Measurements from ENCODE around the gene TREM1.
"Not testable (repeated sequence)": the region's sequence is repeated elsewhere in the genome, so short reads cannot be mapped to it uniquely, and the experiment has no call there.

TREM1 gene

DNA sequence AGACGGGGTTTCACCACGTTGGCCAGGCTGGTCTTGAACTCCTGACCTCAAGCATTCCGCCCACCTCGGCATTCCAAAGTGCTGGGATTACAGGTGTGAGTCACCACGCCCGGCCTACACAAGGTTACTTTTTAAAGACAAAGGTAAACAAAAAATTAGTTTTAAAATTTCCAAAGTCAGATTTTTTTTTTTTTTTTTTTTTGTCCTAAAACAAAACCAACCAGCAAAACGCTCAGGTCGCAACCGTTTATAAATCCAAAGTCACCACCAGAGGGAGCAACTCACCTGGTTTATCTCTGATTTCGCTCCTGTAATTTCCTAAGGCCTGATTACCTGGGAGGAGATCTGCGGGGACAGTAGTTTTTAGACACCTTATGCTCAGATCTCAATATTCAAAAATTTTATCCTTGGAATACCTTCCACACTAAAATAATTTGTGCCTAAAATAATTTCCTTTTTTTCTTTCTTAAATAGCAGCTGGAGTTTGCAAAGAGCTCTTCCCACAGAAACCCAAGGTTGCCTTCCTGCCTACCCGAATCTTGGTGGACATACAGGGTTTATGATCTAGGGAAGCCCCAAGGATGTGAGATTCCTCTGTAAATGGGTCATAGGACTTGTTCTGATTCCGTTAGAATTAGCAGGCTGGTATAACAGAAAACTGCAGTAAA, 19.8 kb upstream of the TREM1 start:
- no peaks in the 10 kb centered on the region for H3K36me3 ChIP-seq (replicated peaks)
- H3K27me3 ChIP-seq (replicated peaks) = peaks cover 5% of the 10 kb centered on the region
- TF ChIP-seq, protein P1, sequence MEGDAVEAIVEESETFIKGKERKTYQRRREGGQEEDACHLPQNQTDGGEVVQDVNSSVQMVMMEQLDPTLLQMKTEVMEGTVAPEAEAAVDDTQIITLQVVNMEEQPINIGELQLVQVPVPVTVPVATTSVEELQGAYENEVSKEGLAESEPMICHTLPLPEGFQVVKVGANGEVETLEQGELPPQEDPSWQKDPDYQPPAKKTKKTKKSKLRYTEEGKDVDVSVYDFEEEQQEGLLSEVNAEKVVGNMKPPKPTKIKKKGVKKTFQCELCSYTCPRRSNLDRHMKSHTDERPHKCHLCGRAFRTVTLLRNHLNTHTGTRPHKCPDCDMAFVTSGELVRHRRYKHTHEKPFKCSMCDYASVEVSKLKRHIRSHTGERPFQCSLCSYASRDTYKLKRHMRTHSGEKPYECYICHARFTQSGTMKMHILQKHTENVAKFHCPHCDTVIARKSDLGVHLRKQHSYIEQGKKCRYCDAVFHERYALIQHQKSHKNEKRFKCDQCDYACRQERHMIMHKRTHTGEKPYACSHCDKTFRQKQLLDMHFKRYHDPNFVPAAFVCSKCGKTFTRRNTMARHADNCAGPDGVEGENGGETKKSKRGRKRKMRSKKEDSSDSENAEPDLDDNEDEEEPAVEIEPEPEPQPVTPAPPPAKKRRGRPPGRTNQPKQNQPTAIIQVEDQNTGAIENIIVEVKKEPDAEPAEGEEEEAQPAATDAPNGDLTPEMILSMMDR (IDR thresholded peaks at IDR 0.05; ENCODE audit: low read depth, low read length, missing control alignments) = peak; percentile 72
- DNase-seq = peak; percentile 23
- in situ Hi-C loops (cut with HindIII; ENCODE audit: low pct_ligation_motif_present, low sequenced_read_pairs) = no loop called here
- no peak overlapping the region for H3K4me3 ChIP-seq (ENCODE audit: low read depth, low read length)
- no peak overlapping the region for H3K27ac ChIP-seq

DNA sequence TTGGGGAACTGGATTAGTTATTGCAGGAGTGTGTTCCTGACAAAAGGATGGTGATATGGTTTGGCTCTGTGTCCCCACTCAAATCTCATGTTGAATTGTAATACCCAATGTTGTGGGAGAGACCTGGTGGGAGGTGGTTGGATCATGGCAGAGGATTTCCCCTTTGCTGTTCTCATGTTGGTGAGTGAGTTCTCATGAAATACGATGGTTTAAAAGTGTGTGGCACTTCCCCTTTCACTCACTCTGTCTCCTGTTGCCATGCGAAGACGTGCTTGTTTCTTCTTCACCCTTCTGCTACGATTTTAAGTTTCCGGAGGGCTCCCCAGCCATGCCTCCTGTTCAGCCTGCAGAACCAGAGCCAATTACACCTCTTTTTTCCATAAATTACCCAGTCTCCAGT, 16.2 kb upstream of the TREM1 start:
- in situ Hi-C loops (cut with HindIII; ENCODE audit: low pct_ligation_motif_present, low sequenced_read_pairs) = no loop called here
- Histone ChIP-seq H3K27ac (no peak overlapping the region), H3K36me3 (replicated peaks) (no peaks in the 10 kb centered on the region), H3K27me3 (replicated peaks) (peaks cover 4% of the 10 kb centered on the region), H3K4me3 (ENCODE audit: low read depth, low read length) (no peak overlapping the region)
- TF ChIP-seq, protein P1 (IDR thresholded peaks at IDR 0.05; ENCODE audit: low read depth, low read length, missing control alignments) = no peak
- no peak for DNase-seq

DNA sequence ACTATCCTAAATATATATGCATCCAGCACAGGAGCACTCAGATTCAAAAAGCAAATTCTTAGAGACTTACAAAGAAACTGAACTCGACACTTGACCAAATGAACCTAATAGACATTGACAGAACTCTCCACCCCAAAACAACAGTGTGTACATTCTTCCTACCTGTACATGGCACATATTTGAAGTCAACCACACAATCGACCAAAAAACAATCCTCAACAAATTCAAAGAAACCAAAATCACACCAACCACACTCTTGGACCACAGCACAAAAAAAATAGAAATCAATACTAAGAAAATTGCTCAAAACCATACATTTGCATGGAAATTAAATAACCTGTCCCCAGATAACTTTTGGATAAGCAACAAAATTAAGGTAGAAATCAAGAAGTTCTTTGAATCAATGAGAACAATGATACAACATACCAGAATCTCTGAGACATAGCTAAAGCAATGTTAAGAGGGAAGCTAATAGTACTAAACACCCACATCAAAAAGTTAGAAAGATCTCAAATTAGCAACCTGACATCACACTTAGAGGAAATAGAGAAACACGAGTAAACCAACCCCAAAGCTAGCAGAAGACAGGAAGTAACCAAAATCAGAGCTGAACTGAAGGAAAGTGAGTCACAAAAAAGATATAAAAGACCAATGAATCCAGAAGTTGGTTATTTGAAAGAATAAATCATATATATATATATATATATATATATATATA, 12.5 kb upstream of the TREM1 start:
- in situ Hi-C loops (cut with HindIII; ENCODE audit: low pct_ligation_motif_present, low sequenced_read_pairs) = no loop called here
- Histone ChIP-seq H3K36me3 (replicated peaks) (no peaks in the 10 kb centered on the region), H3K27ac (no peak overlapping the region), H3K27me3 (replicated peaks) (peaks cover under 1% of the 10 kb centered on the region), H3K4me3 (ENCODE audit: low read depth, low read length) (no peak overlapping the region)
- no peak for DNase-seq
- TF ChIP-seq, protein P1 (IDR thresholded peaks at IDR 0.05; ENCODE audit: low read depth, low read length, missing control alignments) = no peak

DNA sequence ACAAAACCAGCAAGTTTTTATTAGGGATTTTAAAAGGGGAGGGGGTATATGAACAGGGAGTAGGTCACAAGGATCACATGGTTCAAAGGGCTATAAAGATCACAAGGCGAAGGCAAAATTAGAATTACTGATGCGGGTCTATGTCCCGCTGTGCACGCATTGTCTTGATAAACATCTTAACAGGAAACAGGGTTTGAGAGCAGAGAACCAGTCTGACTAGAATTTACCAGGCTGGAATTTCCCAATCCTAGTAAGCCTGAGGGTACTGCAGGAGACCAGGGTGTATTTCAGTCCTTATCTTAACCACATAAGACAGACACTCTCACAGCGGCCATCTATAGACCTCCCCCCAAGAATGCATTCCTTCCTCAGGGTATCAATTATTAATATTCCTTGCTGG, 10.8 kb upstream of the TREM1 start:
- H3K27ac ChIP-seq; H3K36me3 ChIP-seq (replicated peaks); H3K27me3 ChIP-seq (replicated peaks); in situ Hi-C loops (cut with HindIII; ENCODE audit: low pct_ligation_motif_present, low sequenced_read_pairs); DNase-seq; H3K4me3 ChIP-seq (ENCODE audit: low read depth, low read length): not testable (repeated sequence)

DNA sequence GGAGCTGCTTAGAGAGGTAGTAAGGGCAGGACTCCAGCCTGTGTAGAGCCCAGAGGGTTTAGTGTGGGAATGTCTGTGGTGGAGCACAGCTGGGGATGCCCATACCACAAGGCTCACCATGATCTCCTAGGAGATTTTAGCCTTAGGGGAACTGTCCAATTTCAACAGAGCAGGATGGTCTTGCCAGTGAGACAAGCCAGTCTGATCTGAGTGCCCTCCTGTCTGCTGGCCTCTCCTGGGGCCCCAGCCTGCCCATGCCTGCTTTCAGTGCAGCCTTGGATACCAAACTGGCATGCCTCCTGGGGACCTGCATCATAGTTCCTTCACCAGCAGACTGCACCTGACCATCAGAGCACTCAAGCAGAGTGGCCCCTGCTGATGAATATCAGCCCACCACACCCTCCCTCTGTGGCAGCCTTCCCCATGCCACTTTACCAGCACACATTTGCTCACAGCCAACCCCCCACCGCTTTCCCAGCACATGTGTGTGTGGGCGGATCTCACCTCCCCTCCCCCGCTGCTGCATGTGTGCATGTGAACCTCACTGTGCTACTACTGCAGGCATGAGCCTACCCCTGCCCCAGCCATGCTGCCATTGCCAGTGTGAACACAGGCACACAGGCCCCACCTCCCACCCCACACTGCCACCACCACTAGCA, 7.9 kb upstream of the TREM1 start:
- peaks cover 3% of the 10 kb centered on the region for H3K27me3 ChIP-seq (replicated peaks)
- TF ChIP-seq, protein P1 (IDR thresholded peaks at IDR 0.05; ENCODE audit: low read depth, low read length, missing control alignments) = no peak
- H3K4me3 ChIP-seq (ENCODE audit: low read depth, low read length) = no peak overlapping the region
- no peak for DNase-seq
- H3K27ac ChIP-seq = no peak overlapping the region
- H3K36me3 ChIP-seq (replicated peaks) = no peaks in the 10 kb centered on the region
- in situ Hi-C loops (cut with HindIII; ENCODE audit: low pct_ligation_motif_present, low sequenced_read_pairs) = no loop called here

DNA sequence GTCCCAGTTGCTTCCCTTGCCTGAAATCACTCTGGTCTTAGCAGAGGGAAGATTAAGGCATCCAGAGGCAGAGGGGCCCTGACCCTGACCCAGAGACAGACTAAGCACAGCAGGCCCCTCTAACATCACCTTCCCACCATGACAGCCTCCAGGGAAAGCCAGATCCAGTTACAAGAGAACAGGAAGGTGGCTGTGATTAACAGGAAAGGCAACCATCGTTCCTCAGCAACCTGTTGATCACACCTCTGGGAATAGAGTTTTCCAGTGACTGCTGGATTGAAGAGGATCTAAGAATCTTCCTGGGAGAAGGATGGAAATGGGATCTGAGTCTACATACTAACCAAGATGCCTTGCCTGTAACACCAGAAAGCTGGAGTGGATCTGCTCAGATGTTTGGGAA, 5.2 kb upstream of the TREM1 start:
- H3K4me3 ChIP-seq (ENCODE audit: low read depth, low read length) = no peak overlapping the region
- H3K27ac ChIP-seq = no peak overlapping the region
- in situ Hi-C loops (cut with HindIII; ENCODE audit: low pct_ligation_motif_present, low sequenced_read_pairs) = no loop called here
- H3K27me3 ChIP-seq (replicated peaks) = peaks cover 3% of the 10 kb centered on the region
- TF ChIP-seq, protein P1 (IDR thresholded peaks at IDR 0.05; ENCODE audit: low read depth, low read length, missing control alignments) = no peak
- DNase-seq = no peak
- no peaks in the 10 kb centered on the region for H3K36me3 ChIP-seq (replicated peaks)
